ENCODE results near the gene TPPP2. TPM values are rescaled to one million over a fixed set of nuclear protein-coding genes. Genes with fewer than 3 reads are reported as not detected.

Gene TPPP2
- total and polyA plus RNA-seq, 10 of the 15 experiments (the other 5 are each of a cell fraction or from before 2014, with no cell fraction given), result not detected

DNA sequence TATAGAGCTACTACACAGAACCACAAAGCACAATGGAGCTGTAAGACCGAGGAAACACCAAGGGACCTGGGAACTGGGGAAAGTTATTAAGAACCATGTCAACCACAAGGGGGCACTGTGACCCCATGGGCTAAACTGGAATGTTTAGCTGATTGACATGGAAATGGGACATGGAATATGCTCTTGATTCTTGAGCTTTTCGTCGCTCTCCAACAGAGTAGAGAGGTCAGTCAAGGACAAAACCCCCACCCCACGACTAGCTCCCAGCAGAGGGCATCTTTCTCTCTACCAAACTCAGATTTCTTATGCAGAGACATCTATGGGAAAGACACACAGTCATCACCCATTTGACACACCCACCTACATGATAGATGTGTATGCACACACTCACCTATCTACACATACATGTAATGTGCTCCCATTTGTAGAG is 15.2 kb upstream of the TPPP2 start:
- no peaks in the 10 kb centered on the region for H3K4me1 ChIP-seq (ENCODE audit: control insufficient read depth, insufficient read depth, low read length)
- POLR2A ChIA-PET, result interaction anchor here (0.7 to 2.2 kb wide), 5 partner anchors 26 to 89 kb away, joined by 3 to 9 read pairs (median 4); no protein-coding TSS in a partner anchor
- in situ Hi-C loops (cut with MboI), result loop anchor here (5.0 kb wide), 1 partner anchor 88 kb away; the partner anchor contains the start of gene TMEM253
- no peaks in the 10 kb centered on the region for H4K20me1 ChIP-seq (ENCODE audit: control insufficient read depth, insufficient read depth)
- no peaks in the 10 kb centered on the region for H3K36me3 ChIP-seq (ENCODE audit: control insufficient read depth in 2 of 2, insufficient read depth in 2 of 2, low read length in 1 of 2)
- no TSS peak for BruUV-seq (replicated peaks)
- peaks cover 0 to 5% of the 10 kb centered on the region in 2 experiments; a peak in 2 of 4 replicates for H3K27me3 ChIP-seq (replicated peaks in 1 of 2; ENCODE audit: control insufficient read depth in 2 of 2, insufficient read depth in 2 of 2, low read length in 1 of 2)
- H3K4me2 ChIP-seq (ENCODE audit: control insufficient read depth, insufficient read depth), result no peak overlapping the region
- FAIRE-seq (peak; percentile 99), DNase-seq (ENCODE audit: low read depth, low spot score) (peak; percentile 25), ATAC-seq (peak; percentile 91)
- intact Hi-C loops (cut with micrococcal nuclease; ENCODE audit: unreplicated experiment), result loop anchor here (1.0 to 2.0 kb wide), 4 partner anchors 26 to 89 kb away; no protein-coding TSS in a partner anchor
- no peaks in the 10 kb centered on the region for H3K79me2 ChIP-seq (ENCODE audit: control insufficient read depth, insufficient read depth, low read length)
- 1% methylated on average over 4 of the region's 4 CpGs for WGBS (ENCODE audit: insufficient coverage, insufficient replicate concordance, low lambda C conversion rate, missing lambda C conversion rate)
- H3K9me3 ChIP-seq (replicated peaks; ENCODE audit: control insufficient read depth, insufficient read depth, low read length), result no peaks in the 10 kb centered on the region
- H2AFZ ChIP-seq (ENCODE audit: control insufficient read depth, low read depth, low read length), result no peak overlapping the region
- SMC1A ChIA-PET (ENCODE audit: uncharacterized antibody, unreplicated experiment), result interaction anchor here (0.7 to 5.6 kb wide), 29 partner anchors 8 to 484 kb away, joined by 3 to 99 read pairs (median 5); partner anchors contain the start of genes ARHGEF40 and TMEM253
- RAD21 ChIA-PET (ENCODE audit: unreplicated experiment), result interaction anchor here (0.6 to 4.7 kb wide), 29 partner anchors 9 to 886 kb away, joined by 3 to 70 read pairs (median 6); partner anchors contain the start of genes ARHGEF40 and TMEM253
- H3K4me3 ChIP-seq, result no peak overlapping the region
- CTCF ChIA-PET, result interaction anchor here (0.6 to 10.7 kb wide), 42 partner anchors 8 to 442 kb away, joined by 3 to 253 read pairs (median 6); partner anchors contain the start of genes ARHGEF40, RNASE13, RNASE7 and TMEM253
- H3K9ac ChIP-seq (ENCODE audit: control insufficient read depth, insufficient read depth, low read length), result no peak overlapping the region
- H3K27ac ChIP-seq (ENCODE audit: control insufficient read depth, insufficient read depth), result no peak overlapping the region
- TF ChIP-seq NFXL1 (IDR thresholded peaks at IDR 0.05; ENCODE audit: borderline replicate concordance), result no peak
- peak; percentile 92 for TF ChIP-seq SMC3 (IDR thresholded peaks at IDR 0.05; ENCODE audit: borderline replicate concordance, low read length)
- no peak for TF ChIP-seq CBX5 (IDR thresholded peaks at IDR 0.05; ENCODE audit: low read depth)
- TF ChIP-seq E2F4 (IDR thresholded peaks at IDR 0.05; ENCODE audit: low read depth, low read length), result no peak
- 0 out of 2 replicates have a peak, but pooled peaks have one; percentile 33 for TF ChIP-seq EZH2 (IDR thresholded peaks at IDR 0.05; ENCODE audit: borderline replicate concordance, control insufficient read depth, low read depth, low read length)
- 0 out of 2 replicates have a peak, but pooled peaks have one; percentile 26 for TF ChIP-seq IKZF1 (conservative IDR thresholded peaks at IDR 0.05)
- no peak for TF ChIP-seq RAD51 (IDR thresholded peaks at IDR 0.05)
- no peak for TF ChIP-seq CHD4 (IDR thresholded peaks at IDR 0.05)
- TF ChIP-seq IRF5 (IDR thresholded peaks at IDR 0.05; ENCODE audit: borderline replicate concordance), result no peak
- TF ChIP-seq RAD21 (IDR thresholded peaks at IDR 0.05; ENCODE audit: insufficient read depth, low read depth, low read length), result peak; percentile 94
- TF ChIP-seq, protein P1, sequence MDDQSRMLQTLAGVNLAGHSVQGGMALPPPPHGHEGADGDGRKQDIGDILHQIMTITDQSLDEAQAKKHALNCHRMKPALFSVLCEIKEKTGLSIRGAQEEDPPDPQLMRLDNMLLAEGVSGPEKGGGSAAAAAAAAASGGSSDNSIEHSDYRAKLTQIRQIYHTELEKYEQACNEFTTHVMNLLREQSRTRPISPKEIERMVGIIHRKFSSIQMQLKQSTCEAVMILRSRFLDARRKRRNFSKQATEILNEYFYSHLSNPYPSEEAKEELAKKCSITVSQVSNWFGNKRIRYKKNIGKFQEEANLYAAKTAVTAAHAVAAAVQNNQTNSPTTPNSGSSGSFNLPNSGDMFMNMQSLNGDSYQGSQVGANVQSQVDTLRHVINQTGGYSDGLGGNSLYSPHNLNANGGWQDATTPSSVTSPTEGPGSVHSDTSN (IDR thresholded peaks at IDR 0.05; ENCODE audit: insufficient replicate concordance, low read depth, low read length), result peak; percentile 75
- TF ChIP-seq NR2C1 (IDR thresholded peaks at IDR 0.05), result no peak
- TF ChIP-seq ATF3 (IDR thresholded peaks at IDR 0.05; ENCODE audit: borderline replicate concordance, extremely low read depth, low read depth, low read length), result 0 out of 2 replicates have a peak, but pooled peaks have one; percentile 16
- TF ChIP-seq, protein P2, sequence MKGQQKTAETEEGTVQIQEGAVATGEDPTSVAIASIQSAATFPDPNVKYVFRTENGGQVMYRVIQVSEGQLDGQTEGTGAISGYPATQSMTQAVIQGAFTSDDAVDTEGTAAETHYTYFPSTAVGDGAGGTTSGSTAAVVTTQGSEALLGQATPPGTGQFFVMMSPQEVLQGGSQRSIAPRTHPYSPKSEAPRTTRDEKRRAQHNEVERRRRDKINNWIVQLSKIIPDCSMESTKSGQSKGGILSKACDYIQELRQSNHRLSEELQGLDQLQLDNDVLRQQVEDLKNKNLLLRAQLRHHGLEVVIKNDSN (IDR thresholded peaks at IDR 0.05; ENCODE audit: borderline replicate concordance, extremely low read length, insufficient read depth, low read depth, low read length), result no peak
- TF ChIP-seq NR2C2 (IDR thresholded peaks at IDR 0.05; ENCODE audit: borderline replicate concordance, control insufficient read depth, insufficient read length, low read depth), result no peak
- no peak for TF ChIP-seq WRNIP1 (IDR thresholded peaks at IDR 0.05; ENCODE audit: borderline replicate concordance, low read depth, low read length)
- TF ChIP-seq ZBED1 (IDR thresholded peaks at IDR 0.05; ENCODE audit: borderline replicate concordance), result no peak

Data from GM12878 (cell line).